Neural cell (in vitro differentiated cells): ENCODE data around the gene FBXO5.

Experiments used
- CTCF ChIP-seq: fragments of 450-650 bp; IDR thresholded peaks from 2 replicates; pipeline ENCODE4 v1.5.1; 2014; ENCODE audit warnings: antibody characterized with exemption, mild to moderate bottlenecking, moderate library complexity; ENCODE audit not compliant: poor library complexity, severe bottlenecking
- EP300 ChIP-seq: fragments of 450-650 bp; conservative IDR thresholded peaks from 2 replicates; pipeline ENCODE4 v1.6.1; 2014; ENCODE audit warnings: antibody characterized with exemption, mild to moderate bottlenecking, moderate library complexity; ENCODE audit not compliant: poor library complexity, severe bottlenecking
- EZH2 ChIP-seq: fragments of 200-600, 300-800 bp; shearing (Covaris generic), sonication (generic); IDR thresholded peaks from 2 replicates; pipeline ENCODE4 v1.6.1; 2014; ENCODE audit warnings: antibody characterized with exemption, low read length, borderline replicate concordance, mild to moderate bottlenecking; ENCODE audit not compliant: insufficient read depth, poor library complexity, severe bottlenecking
- POLR2AphosphoS5 ChIP-seq: IDR thresholded peaks from 2 replicates; pipeline ENCODE4 v1.6.1; 2012
- RAD21 ChIP-seq: fragments of 450-650 bp; conservative IDR thresholded peaks from 2 replicates; pipeline ENCODE4 v1.6.1; 2014; ENCODE audit warnings: antibody characterized with exemption, mild to moderate bottlenecking, moderate library complexity
- REST ChIP-seq: IDR thresholded peaks from 2 replicates; pipeline ENCODE4 v1.6.1; 2012; ENCODE audit warnings: borderline replicate concordance
- SMC3 ChIP-seq: fragments of 450-650 bp; conservative IDR thresholded peaks from 2 replicates; pipeline ENCODE4 v1.6.1; 2014; ENCODE audit warnings: antibody characterized with exemption, mild to moderate bottlenecking, moderate library complexity; ENCODE audit not compliant: poor library complexity
- TAF1 ChIP-seq: IDR thresholded peaks from 2 replicates; pipeline ENCODE4 v1.6.1; 2012; ENCODE audit warnings: low read depth

- TF ChIP-seq CTCF, result no peak
- TF ChIP-seq POLR2AphosphoS5, result no peak
- no peak for TF ChIP-seq REST
- TF ChIP-seq EZH2, result no peak
- no peak for TF ChIP-seq EP300
- TF ChIP-seq SMC3, result no peak
- no peak for TF ChIP-seq TAF1
- TF ChIP-seq RAD21, result no peak
Observed at GRCh38 chr6:152993431-152993830, 10.6 kb upstream of the FBXO5 start.
